Measurements from ENCODE around the gene PSKH1. TPM values are rescaled to one million over a fixed set of nuclear protein-coding genes. Genes with fewer than 3 reads are reported as not detected.
"Not testable (repeated sequence)": the region's sequence is repeated elsewhere in the genome, so short reads cannot be mapped to it uniquely, and the experiment has no call there.

PSKH1 gene
- total RNA-seq, 1 experiment from 2014 or later, result 6.1 TPM

GRCh38 chr16:67888331-67888730, 4.7 kb upstream of the PSKH1 start:
- no peak overlapping the region for H3K4me3 ChIP-seq
- no peaks in the 10 kb centered on the region for H3K4me1 ChIP-seq
- H3K36me3 ChIP-seq, result peaks cover 6% of the 10 kb centered on the region
- DNase-seq, result no peak
- H3K9me3 ChIP-seq (replicated peaks), result no peaks in the 10 kb centered on the region
- no peak overlapping the region for H3K27ac ChIP-seq
- no peaks in the 10 kb centered on the region for H3K27me3 ChIP-seq

GRCh38 chr16:67892375-67892774, 679 bp upstream of the PSKH1 start:
- Histone ChIP-seq H3K27ac (no peak overlapping the region), H3K27me3 (no peaks in the 10 kb centered on the region)

GRCh38 chr16:67893743-67894399, 817 bp downstream of the PSKH1 start:
- DNase-seq, result peak; percentile 24
- no peaks in the 10 kb centered on the region for H3K36me3 ChIP-seq
- peak overlapping the region; percentile 74 for H3K4me3 ChIP-seq
- H3K9me3 ChIP-seq (replicated peaks), result no peaks in the 10 kb centered on the region
- no peaks in the 10 kb centered on the region for H3K27me3 ChIP-seq
- H3K27ac ChIP-seq, result peak overlapping the region; percentile 60
- no peaks in the 10 kb centered on the region for H3K4me1 ChIP-seq

More at GRCh38 chr16:67892375-67892774, 679 bp upstream of the PSKH1 start:
- no peaks in the 10 kb centered on the region for H3K9me3 ChIP-seq (replicated peaks)
- no peak for DNase-seq
- H3K36me3 ChIP-seq, result no peaks in the 10 kb centered on the region
- H3K4me3 ChIP-seq, result peak overlapping the region; percentile 74
- no peaks in the 10 kb centered on the region for H3K4me1 ChIP-seq

GRCh38 chr16:67897231-67897630, 4.2 kb downstream of the PSKH1 start:
- no peaks in the 10 kb centered on the region for H3K9me3 ChIP-seq (replicated peaks)
- DNase-seq, result no peak
- peaks cover under 1% of the 10 kb centered on the region; the same call in 1 of the 2 replicates for H3K4me1 ChIP-seq

GRCh38 chr16:67901734-67902133, 8.7 kb downstream of the PSKH1 start:
- Histone ChIP-seq H3K27ac (no peak overlapping the region), H3K27me3 (no peaks in the 10 kb centered on the region), H3K4me1 (peaks cover 7% of the 10 kb centered on the region; the same call in 1 of the 2 replicates), H3K4me3 (no peak overlapping the region), H3K9me3 (replicated peaks) (no peaks in the 10 kb centered on the region), H3K36me3 (no peaks in the 10 kb centered on the region)
- DNase-seq, result no peak

More at GRCh38 chr16:67897231-67897630, 4.2 kb downstream of the PSKH1 start:
- Histone ChIP-seq H3K4me3 (no peak overlapping the region), H3K27ac (no peak overlapping the region), H3K27me3 (no peaks in the 10 kb centered on the region), H3K36me3 (no peaks in the 10 kb centered on the region)

- DNase-seq, result peak; percentile 12 to 57
- peak overlapping the region; percentile 82 for H3K27ac ChIP-seq
- no peak overlapping the region for H3K4me3 ChIP-seq
- H3K36me3 ChIP-seq, result no peaks in the 10 kb centered on the region
- H3K27me3 ChIP-seq, result no peaks in the 10 kb centered on the region
- H3K9me3 ChIP-seq (replicated peaks), result no peaks in the 10 kb centered on the region
- H3K4me1 ChIP-seq, result peaks cover 7% of the 10 kb centered on the region; the same call in 1 of the 2 replicates
Observed at GRCh38 chr16:67902831-67903230, 9.8 kb downstream of the PSKH1 start.

GRCh38 chr16:67907397-67908180, 14.5 kb downstream of the PSKH1 start:
- DNase-seq, result no peak
- Histone ChIP-seq H3K36me3 (no peaks in the 10 kb centered on the region), H3K27me3 (no peaks in the 10 kb centered on the region)

GRCh38 chr16:67909056-67909742, 16.1 kb downstream of the PSKH1 start:
- H3K27me3 ChIP-seq, result no peaks in the 10 kb centered on the region
- DNase-seq, result no peak
- no peak overlapping the region for H3K27ac ChIP-seq
- H3K4me1 ChIP-seq, result peaks cover 3% of the 10 kb centered on the region
- H3K9me3 ChIP-seq (replicated peaks), result no peaks in the 10 kb centered on the region
- no peak overlapping the region for H3K4me3 ChIP-seq
- H3K36me3 ChIP-seq, result no peaks in the 10 kb centered on the region

More at GRCh38 chr16:67907397-67908180, 14.5 kb downstream of the PSKH1 start:
- Histone ChIP-seq H3K4me1 (peaks cover 6% of the 10 kb centered on the region), H3K9me3 (replicated peaks) (no peaks in the 10 kb centered on the region), H3K4me3 (no peak overlapping the region), H3K27ac (no peak overlapping the region)

- Histone ChIP-seq H3K27me3 (no peaks in the 10 kb centered on the region), H3K36me3 (no peaks in the 10 kb centered on the region), H3K27ac (no peak overlapping the region), H3K4me3 (no peak overlapping the region), H3K4me1 (peaks cover 3% of the 10 kb centered on the region), H3K9me3 (replicated peaks) (no peaks in the 10 kb centered on the region)
- peak; percentile 68 to 69 for DNase-seq
Observed at GRCh38 chr16:67910158-67910557, 17.1 kb downstream of the PSKH1 start.

- Histone ChIP-seq H3K9me3 (replicated peaks) (no peaks in the 10 kb centered on the region), H3K27me3 (no peaks in the 10 kb centered on the region), H3K27ac (no peak overlapping the region), H3K4me1 (peaks cover 3% of the 10 kb centered on the region), H3K4me3 (no peak overlapping the region), H3K36me3 (no peaks in the 10 kb centered on the region)
- DNase-seq, result no peak
Observed at GRCh38 chr16:67914758-67915495, 21.9 kb downstream of the PSKH1 start.

- not testable (repeated sequence) for H3K4me1 ChIP-seq; H3K9me3 ChIP-seq (replicated peaks); H3K27ac ChIP-seq; DNase-seq; H3K4me3 ChIP-seq; H3K27me3 ChIP-seq; H3K36me3 ChIP-seq
Observed at GRCh38 chr16:67915496-67915769, 22.4 kb downstream of the PSKH1 start.

GRCh38 chr16:67915831-67916723, 23.0 kb downstream of the PSKH1 start:
- no peak overlapping the region for H3K27ac ChIP-seq
- H3K4me3 ChIP-seq, result no peak overlapping the region
- H3K36me3 ChIP-seq, result no peaks in the 10 kb centered on the region
- no peaks in the 10 kb centered on the region for H3K9me3 ChIP-seq (replicated peaks)
- no peaks in the 10 kb centered on the region for H3K27me3 ChIP-seq
- H3K4me1 ChIP-seq, result no peaks in the 10 kb centered on the region
- no peak for DNase-seq

- no peak for DNase-seq
- Histone ChIP-seq H3K27me3 (no peaks in the 10 kb centered on the region), H3K9me3 (replicated peaks) (no peaks in the 10 kb centered on the region), H3K4me3 (no peak overlapping the region), H3K27ac (no peak overlapping the region), H3K4me1 (no peaks in the 10 kb centered on the region), H3K36me3 (no peaks in the 10 kb centered on the region)
Observed at GRCh38 chr16:67917140-67917851, 24.2 kb downstream of the PSKH1 start.

Data from SJCRH30 (cell line).